ENCODE results near the gene SPATA2L.

SPATA2L gene

GRCh38 chr16:89717688-89718505 is 16.4 kb upstream of the SPATA2L start:
- Histone ChIP-seq H3K27ac (replicated peaks) (no peak overlapping the region), H3K27me3 (ENCODE audit: insufficient read depth, poor library complexity, severe bottlenecking) (no peaks in the 10 kb centered on the region), H3K4me3 (replicated peaks; ENCODE audit: insufficient read depth, low read length) (no peak overlapping the region)
- DNase-seq (ENCODE audit: low read depth in 1 of 2, low spot score in 1 of 2) = no peak
- TF ChIP-seq CTCF (IDR thresholded peaks at IDR 0.05; ENCODE audit: insufficient read depth, low read length) (no peak), POLR2AphosphoS5 (IDR thresholded peaks at IDR 0.05; ENCODE audit: low read depth) (no peak), GABPA (IDR thresholded peaks at IDR 0.05; ENCODE audit: low read depth) (no peak), SPI1 (IDR thresholded peaks at IDR 0.05; ENCODE audit: borderline replicate concordance, low read depth) (no peak), REST (IDR thresholded peaks at IDR 0.05; ENCODE audit: insufficient replicate concordance, low read depth) (no peak)

- TF ChIP-seq POLR2AphosphoS5 (IDR thresholded peaks at IDR 0.05; ENCODE audit: low read depth) (no peak), SPI1 (IDR thresholded peaks at IDR 0.05; ENCODE audit: borderline replicate concordance, low read depth) (no peak), GABPA (IDR thresholded peaks at IDR 0.05; ENCODE audit: low read depth) (no peak), REST (IDR thresholded peaks at IDR 0.05; ENCODE audit: insufficient replicate concordance, low read depth) (no peak), CTCF (IDR thresholded peaks at IDR 0.05; ENCODE audit: insufficient read depth, low read length) (no peak)
- no peak for DNase-seq (ENCODE audit: low read depth in 1 of 2, low spot score in 1 of 2)
- Histone ChIP-seq H3K27me3 (ENCODE audit: insufficient read depth, poor library complexity, severe bottlenecking) (no peaks in the 10 kb centered on the region), H3K27ac (replicated peaks) (no peak overlapping the region), H3K4me3 (replicated peaks; ENCODE audit: insufficient read depth, low read length) (no peak overlapping the region)
Observed at GRCh38 chr16:89716916-89717687, 15.6 kb upstream of the SPATA2L start.

GRCh38 chr16:89716493-89716892 is 15.0 kb upstream of the SPATA2L start:
- no peak for DNase-seq (ENCODE audit: low read depth in 1 of 2, low spot score in 1 of 2)
- no peaks in the 10 kb centered on the region for H3K27me3 ChIP-seq (ENCODE audit: insufficient read depth, poor library complexity, severe bottlenecking)
- TF ChIP-seq SPI1 (IDR thresholded peaks at IDR 0.05; ENCODE audit: borderline replicate concordance, low read depth) (no peak), CTCF (IDR thresholded peaks at IDR 0.05; ENCODE audit: insufficient read depth, low read length) (no peak), POLR2AphosphoS5 (IDR thresholded peaks at IDR 0.05; ENCODE audit: low read depth) (no peak), REST (IDR thresholded peaks at IDR 0.05; ENCODE audit: insufficient replicate concordance, low read depth) (no peak), GABPA (IDR thresholded peaks at IDR 0.05; ENCODE audit: low read depth) (no peak)
- H3K4me3 ChIP-seq (replicated peaks; ENCODE audit: insufficient read depth, low read length) = no peak overlapping the region
- no peak overlapping the region for H3K27ac ChIP-seq (replicated peaks)

All from HL-60 (cell line).